GM12872 (cell line): ENCODE results near the gene RAB3A.

ENCODE experiments used
- CTCF ChIP-seq: IDR thresholded peaks from 3 replicates; pipeline ENCODE4 v1.5.1; 2011; ENCODE audit warnings: low read depth, mild to moderate bottlenecking, low read length, moderate library complexity; ENCODE audit not compliant: insufficient read depth

Gene RAB3A

GRCh38 chr19:18171605-18172327, 32.1 kb downstream of the RAB3A start:
- TF ChIP-seq CTCF, result no peak

DNA sequence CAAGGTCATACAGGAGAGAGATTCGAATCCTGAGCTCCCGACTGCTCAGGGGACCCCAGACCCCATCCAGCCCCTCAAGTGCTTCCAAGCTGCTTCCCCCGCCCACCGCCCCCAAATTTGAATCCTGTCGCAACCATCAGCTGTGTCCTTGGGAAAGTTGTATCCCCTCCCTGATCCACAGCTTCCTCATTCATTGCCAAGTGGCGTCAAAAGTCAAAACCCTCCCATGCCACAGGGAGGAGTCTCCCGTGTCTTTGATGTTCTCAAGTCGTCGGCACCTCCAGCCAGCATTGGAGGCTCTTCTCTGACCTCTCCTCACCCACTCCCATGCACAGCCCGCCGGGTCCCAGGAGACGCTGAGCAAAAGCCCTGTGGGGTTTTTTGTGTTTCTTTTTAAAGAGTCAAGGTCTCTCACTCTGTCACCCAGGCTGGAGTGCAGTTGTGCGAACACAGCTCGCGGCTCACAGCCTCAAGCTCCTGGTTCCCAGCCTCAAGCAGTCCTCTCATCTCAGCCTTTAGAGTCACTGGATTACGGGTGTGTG, 33.1 kb downstream of the RAB3A start:
- no peak for TF ChIP-seq CTCF

GRCh38 chr19:18168673-18169381, 35.0 kb downstream of the RAB3A start:
- TF ChIP-seq CTCF, result no peak

- peak; percentile 94 for TF ChIP-seq CTCF
Measured at GRCh38 chr19:18167975-18168645, 35.7 kb downstream of the RAB3A start.

DNA sequence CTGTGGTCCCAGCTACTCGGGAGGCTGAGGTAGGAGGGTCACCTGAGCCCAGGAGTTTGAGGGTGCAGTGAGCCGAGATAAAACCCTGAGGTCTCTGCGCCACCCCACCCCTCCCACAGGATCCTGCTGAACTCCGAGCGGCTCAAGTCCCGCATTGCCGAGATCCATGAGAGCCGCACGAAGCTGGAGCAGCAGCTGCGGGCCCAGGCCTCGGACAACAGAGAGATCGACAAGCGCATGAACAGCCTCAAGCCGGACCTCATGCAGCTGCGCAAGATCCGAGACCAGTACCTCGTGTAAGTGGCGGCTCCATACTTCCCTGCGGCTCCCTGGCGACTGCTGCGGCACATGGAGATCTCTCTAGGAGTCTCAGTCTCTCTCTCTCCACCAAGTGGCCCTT, 36.8 kb downstream of the RAB3A start:
- no peak for TF ChIP-seq CTCF

GRCh38 chr19:18165794-18166544, 37.9 kb downstream of the RAB3A start:
- TF ChIP-seq CTCF, result no peak
